PC-9 (cell line): Measurements from ENCODE around the gene CBX8. TPM values are rescaled to one million over a fixed set of nuclear protein-coding genes. Genes with fewer than 3 reads are reported as not detected.

ENCODE experiments used
- BruUV-seq: library from RNA; stranded (reverse); fragments of 400-500 nt; replicated peaks from 2 replicates; lab custom pipeline; 2021; lab: Mats Ljungman, UMichigan
- CTCF ChIA-PET: fragments of 300-600 bp; sonication (Branson Sonifier 250); formaldehyde crosslinking; loops from one replicate; lab custom pipeline; 2022; ENCODE audit warnings: antibody characterized with exemption; lab: Charles Lee
- POLR2A ChIA-PET: fragments of 300-600 bp; sonication (Branson Sonifier 250); formaldehyde crosslinking; loops from one replicate; lab custom pipeline; 2022; ENCODE audit warnings: antibody characterized with exemption; ENCODE audit not compliant: unreplicated experiment; lab: Charles Lee
- DNase-seq, 2 experiments: peaks; one replicate each; pipeline versions ENCODE4 v3.0.0 to v3.0.0-alpha.2; 2015 to 2022; ENCODE audit warnings: mixed read lengths in 1 of 2
- H2AFZ ChIP-seq: fragments of 200-600 bp; sonication (generic); 2 replicates; pipeline ENCODE4 v1.8.1; 2017; ENCODE audit warnings: antibody characterized with exemption
- H3F3A ChIP-seq: fragments of 200-600 bp; sonication (generic); 2 replicates; pipeline ENCODE4 v1.8.1; 2017; ENCODE audit warnings: antibody characterized with exemption, mild to moderate bottlenecking, low read depth; ENCODE audit not compliant: insufficient read depth
- H3K27ac ChIP-seq: fragments of 200-600 bp; sonication (generic); 2 replicates; pipeline ENCODE4 v1.6.1; 2016; ENCODE audit warnings: mixed run types
- H3K27me3 ChIP-seq: fragments of 200-600 bp; sonication (generic); 2 replicates; pipeline ENCODE4 v1.6.1; 2016; ENCODE audit warnings: low read depth, mixed run types; ENCODE audit not compliant: insufficient read depth
- H3K36me3 ChIP-seq: fragments of 200-600 bp; sonication (generic); 2 replicates; pipeline ENCODE4 v1.6.1; 2016; ENCODE audit warnings: low read depth, mixed run types
- H3K4me1 ChIP-seq: fragments of 200-600 bp; sonication (generic); replicated peaks from 2 replicates; pipeline ENCODE4 v1.6.1; 2016; ENCODE audit warnings: mixed run types; ENCODE audit not compliant: insufficient read depth
- H3K4me2 ChIP-seq: fragments of 200-600 bp; sonication (generic); 2 replicates; pipeline ENCODE4 v1.6.1; 2017; ENCODE audit warnings: mixed run types
- H3K4me3 ChIP-seq: fragments of 200-600 bp; sonication (generic); 2 replicates; pipeline ENCODE4 v1.6.1; 2016; ENCODE audit warnings: mixed run types
- H3K79me2 ChIP-seq: fragments of 200-600 bp; sonication (generic); 2 replicates; pipeline ENCODE4 v1.6.1; 2017; ENCODE audit warnings: low read depth, mixed run types
- H3K9me2 ChIP-seq: fragments of 200-600 bp; sonication (generic); 2 replicates; pipeline ENCODE4 v1.8.1; 2017; ENCODE audit warnings: mild to moderate bottlenecking; ENCODE audit not compliant: insufficient read depth
- H3K9me3 ChIP-seq: fragments of 200-600 bp; sonication (generic); 2 replicates; pipeline ENCODE4 v1.8.1; 2016; ENCODE audit warnings: low read depth; ENCODE audit not compliant: insufficient read depth
- H4K20me1 ChIP-seq: fragments of 200-600 bp; sonication (generic); 2 replicates; pipeline ENCODE4 v1.8.1; 2017; ENCODE audit not compliant: insufficient read depth
- EZH2 ChIP-seq: fragments of 200-600 bp; sonication (generic); IDR thresholded peaks from 2 replicates; pipeline ENCODE4 v1.8.0; 2017; ENCODE audit warnings: antibody characterized with exemption, low read depth
- intact Hi-C: fragments of 100-400 bp; cut with micrococcal nuclease; formaldehyde crosslinking; loops from one replicate; pipeline ENCODE4 v1.10.0; 2022; ENCODE audit not compliant: unreplicated experiment
- total RNA-seq: library from RNA; stranded (reverse); gene quantifications from 2 replicates; pipeline ENCODE4 v1.2.3, GENCODE V29; 2021
- TF ChIP-seq, protein P1 (sequence below): fragments of 200-600 bp; sonication (generic); conservative IDR thresholded peaks from 2 replicates; pipeline ENCODE4 v1.6.1; 2017; ENCODE audit warnings: mixed run types, antibody characterized with exemption, mild to moderate bottlenecking, moderate library complexity

The CBX8 gene
- total RNA-seq, 1 experiment from 2014 or later: 14.2 TPM

DNA sequence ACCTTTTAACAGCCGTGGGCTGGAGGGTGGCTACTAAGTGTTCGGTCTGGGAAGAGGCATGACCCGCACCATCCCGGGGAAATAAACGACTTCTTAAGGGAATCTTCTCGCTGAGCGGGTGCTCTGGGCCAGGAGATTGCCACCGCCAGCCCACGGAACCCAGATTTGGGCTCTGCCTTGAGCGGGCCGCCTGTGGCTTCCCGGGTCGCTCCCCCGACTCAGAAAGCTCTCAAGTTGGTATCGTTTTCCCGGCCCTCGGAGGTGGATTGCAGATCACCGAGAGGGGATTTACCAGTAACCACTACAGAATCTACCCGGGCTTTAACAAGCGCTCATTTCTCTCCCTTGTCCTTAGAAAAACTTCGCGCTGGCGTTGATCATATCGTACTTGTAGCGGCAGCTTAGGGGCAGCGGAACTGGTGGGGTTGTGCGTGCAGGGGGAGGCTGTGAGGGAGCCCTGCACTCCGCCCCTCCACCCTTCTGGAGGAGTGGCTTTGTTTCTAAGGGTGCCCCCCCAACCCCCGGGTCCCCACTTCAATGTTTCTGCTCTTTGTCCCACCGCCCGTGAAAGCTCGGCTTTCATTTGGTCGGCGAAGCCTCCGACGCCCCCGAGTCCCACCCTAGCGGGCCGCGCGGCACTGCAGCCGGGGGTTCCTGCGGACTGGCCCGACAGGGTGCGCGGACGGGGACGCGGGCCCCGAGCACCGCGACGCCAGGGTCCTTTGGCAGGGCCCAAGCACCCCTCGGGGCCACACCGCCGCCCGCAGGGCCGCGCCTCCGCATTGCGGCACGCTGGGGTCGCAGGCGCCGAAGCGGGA lies 46.0 kb upstream of the CBX8 start:
- no peaks in the 10 kb centered on the region for H3K9me3 ChIP-seq
- H3F3A ChIP-seq: peaks cover 25% of the 10 kb centered on the region; the same call in 1 of the 2 replicates
- peaks cover 7% of the 10 kb centered on the region for H4K20me1 ChIP-seq
- no peaks in the 10 kb centered on the region for H3K9me2 ChIP-seq
- peaks cover 4% of the 10 kb centered on the region; the same call in 1 of the 2 replicates for H3K27me3 ChIP-seq
- no peak overlapping the region for H3K27ac ChIP-seq
- H3K4me2 ChIP-seq: peak overlapping the region; percentile 85
- no peaks in the 10 kb centered on the region for H3K36me3 ChIP-seq
- H2AFZ ChIP-seq: peak overlapping the region; percentile 82; the same call in 1 of the 2 replicates
- ChIA-PET POLR2A (no interaction called here), CTCF (interaction anchor here (1.1 to 1.2 kb wide), 2 partner anchors 8 to 31 kb away, joined by 3 to 5 read pairs; no protein-coding TSS in a partner anchor)
- H3K79me2 ChIP-seq: peaks cover 7% of the 10 kb centered on the region
- H3K4me1 ChIP-seq: no peaks in the 10 kb centered on the region
- TF ChIP-seq, protein P1, sequence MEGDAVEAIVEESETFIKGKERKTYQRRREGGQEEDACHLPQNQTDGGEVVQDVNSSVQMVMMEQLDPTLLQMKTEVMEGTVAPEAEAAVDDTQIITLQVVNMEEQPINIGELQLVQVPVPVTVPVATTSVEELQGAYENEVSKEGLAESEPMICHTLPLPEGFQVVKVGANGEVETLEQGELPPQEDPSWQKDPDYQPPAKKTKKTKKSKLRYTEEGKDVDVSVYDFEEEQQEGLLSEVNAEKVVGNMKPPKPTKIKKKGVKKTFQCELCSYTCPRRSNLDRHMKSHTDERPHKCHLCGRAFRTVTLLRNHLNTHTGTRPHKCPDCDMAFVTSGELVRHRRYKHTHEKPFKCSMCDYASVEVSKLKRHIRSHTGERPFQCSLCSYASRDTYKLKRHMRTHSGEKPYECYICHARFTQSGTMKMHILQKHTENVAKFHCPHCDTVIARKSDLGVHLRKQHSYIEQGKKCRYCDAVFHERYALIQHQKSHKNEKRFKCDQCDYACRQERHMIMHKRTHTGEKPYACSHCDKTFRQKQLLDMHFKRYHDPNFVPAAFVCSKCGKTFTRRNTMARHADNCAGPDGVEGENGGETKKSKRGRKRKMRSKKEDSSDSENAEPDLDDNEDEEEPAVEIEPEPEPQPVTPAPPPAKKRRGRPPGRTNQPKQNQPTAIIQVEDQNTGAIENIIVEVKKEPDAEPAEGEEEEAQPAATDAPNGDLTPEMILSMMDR: no peak
- TF ChIP-seq EZH2: no peak
- no peak for DNase-seq
- intact Hi-C loops: no loop called here
- no TSS peak for BruUV-seq
- H3K4me3 ChIP-seq: peak overlapping the region; percentile 61

DNA sequence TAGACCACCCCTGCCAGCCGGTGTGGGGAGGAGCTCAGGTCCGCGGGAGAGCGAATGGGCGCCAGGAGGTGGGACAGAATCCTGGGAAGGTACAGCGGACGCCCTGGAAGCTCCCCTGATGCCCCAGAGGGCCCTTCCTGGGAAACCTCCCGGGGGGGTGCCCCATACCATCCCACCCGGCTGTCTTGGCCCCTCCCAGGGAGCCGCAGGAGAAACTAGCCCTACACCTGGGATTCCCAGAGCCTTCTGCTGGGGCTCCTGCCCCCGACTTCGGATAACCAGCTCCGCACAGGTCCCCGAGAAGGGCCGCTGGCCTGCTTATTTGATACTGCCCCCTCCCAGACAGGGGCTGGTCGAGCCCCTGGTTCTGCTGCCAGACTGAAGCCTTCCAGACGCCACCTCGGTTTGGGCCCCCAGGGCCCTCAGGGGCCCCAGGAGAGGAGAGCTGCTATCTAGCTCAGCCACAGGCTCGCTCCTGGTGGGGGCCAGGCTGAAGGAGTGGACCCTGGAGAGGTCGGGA lies 45.3 kb upstream of the CBX8 start:
- Histone ChIP-seq H3K4me1 (no peaks in the 10 kb centered on the region), H3K27ac (no peak overlapping the region), H4K20me1 (peaks cover 13% of the 10 kb centered on the region), H3K9me3 (no peaks in the 10 kb centered on the region), H3K4me3 (no peak overlapping the region), H3K79me2 (peaks cover 14% of the 10 kb centered on the region), H3K27me3 (peaks cover 4% of the 10 kb centered on the region; the same call in 1 of the 2 replicates), H3K36me3 (no peaks in the 10 kb centered on the region), H2AFZ (no peak overlapping the region), H3K4me2 (no peak overlapping the region), H3F3A (peaks cover 29% of the 10 kb centered on the region; the same call in 1 of the 2 replicates), H3K9me2 (no peaks in the 10 kb centered on the region)
- no peak for TF ChIP-seq EZH2
- TF ChIP-seq, protein P1: no peak
- BruUV-seq: no TSS peak
- intact Hi-C loops: no loop called here
- ChIA-PET CTCF (interaction anchor here (1.2 kb wide), 1 partner anchor 9 kb away, joined by 3 read pairs; no protein-coding TSS in a partner anchor), POLR2A (no interaction called here)
- no peak for DNase-seq

DNA sequence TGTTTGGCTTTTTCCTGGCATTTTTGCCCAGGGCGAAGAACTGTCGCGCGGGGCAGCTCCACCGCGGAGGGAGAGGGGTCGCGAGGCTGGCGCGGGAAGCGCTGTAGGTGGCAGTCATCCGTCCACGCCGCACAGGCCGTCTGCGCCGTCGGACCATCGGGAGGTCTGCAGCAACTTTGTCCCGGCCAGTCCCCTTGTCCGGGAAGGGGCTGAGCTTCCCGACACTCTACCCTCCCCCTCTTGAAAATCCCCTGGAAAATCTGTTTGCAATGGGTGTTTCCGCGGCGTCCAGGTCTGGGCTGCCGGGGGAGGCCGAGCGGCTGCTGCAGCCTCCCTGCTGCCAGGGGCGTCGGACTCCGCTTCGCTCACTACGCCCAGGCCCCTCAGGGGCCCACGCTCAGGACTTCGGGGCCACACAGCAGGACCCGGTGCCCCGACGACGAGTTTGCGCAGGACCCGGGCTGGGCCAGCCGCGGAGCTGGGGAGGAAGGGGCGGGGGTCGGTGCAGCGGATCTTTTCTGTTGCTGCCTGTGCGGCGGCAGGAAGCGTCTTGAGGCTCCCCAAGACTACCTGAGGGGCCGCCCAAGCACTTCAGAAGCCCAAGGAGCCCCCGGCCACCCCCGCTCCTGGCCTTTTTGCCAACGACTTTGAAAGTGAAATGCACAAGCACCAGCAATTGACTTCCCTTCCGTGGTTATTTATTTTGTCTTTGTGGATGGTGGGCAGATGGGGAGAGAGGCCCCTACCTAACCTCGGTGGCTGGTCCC lies 44.7 kb upstream of the CBX8 start:
- Histone ChIP-seq H4K20me1 (peaks cover 13% of the 10 kb centered on the region), H3K27ac (no peak overlapping the region), H3K4me3 (no peak overlapping the region), H3K4me1 (peaks cover 6% of the 10 kb centered on the region; the same call in 1 of the 2 replicates), H3K9me3 (no peaks in the 10 kb centered on the region), H3K79me2 (peaks cover 20% of the 10 kb centered on the region), H3K9me2 (no peaks in the 10 kb centered on the region), H3K36me3 (no peaks in the 10 kb centered on the region), H3K27me3 (peaks cover 4% of the 10 kb centered on the region; the same call in 1 of the 2 replicates), H3K4me2 (peak overlapping the region; percentile 61; the same call in 1 of the 2 replicates), H2AFZ (no peak overlapping the region), H3F3A (peaks cover 29% of the 10 kb centered on the region; the same call in 1 of the 2 replicates)
- BruUV-seq: no TSS peak
- DNase-seq: no peak
- intact Hi-C loops: no loop called here
- CTCF ChIA-PET: interaction anchor here (0.5 to 1.2 kb wide), 2 partner anchors 10 to 59 kb away, joined by 3 read pairs; no protein-coding TSS in a partner anchor
- TF ChIP-seq EZH2: no peak
- TF ChIP-seq, protein P1: no peak
- POLR2A ChIA-PET: no interaction called here
